Measurements from ENCODE around the gene COQ2. TPM values are rescaled to one million over a fixed set of nuclear protein-coding genes. Genes with fewer than 3 reads are reported as not detected.

The COQ2 gene
- total RNA-seq, 2 experiments from 2014 or later: 18.3 to 20.3 TPM

DNA sequence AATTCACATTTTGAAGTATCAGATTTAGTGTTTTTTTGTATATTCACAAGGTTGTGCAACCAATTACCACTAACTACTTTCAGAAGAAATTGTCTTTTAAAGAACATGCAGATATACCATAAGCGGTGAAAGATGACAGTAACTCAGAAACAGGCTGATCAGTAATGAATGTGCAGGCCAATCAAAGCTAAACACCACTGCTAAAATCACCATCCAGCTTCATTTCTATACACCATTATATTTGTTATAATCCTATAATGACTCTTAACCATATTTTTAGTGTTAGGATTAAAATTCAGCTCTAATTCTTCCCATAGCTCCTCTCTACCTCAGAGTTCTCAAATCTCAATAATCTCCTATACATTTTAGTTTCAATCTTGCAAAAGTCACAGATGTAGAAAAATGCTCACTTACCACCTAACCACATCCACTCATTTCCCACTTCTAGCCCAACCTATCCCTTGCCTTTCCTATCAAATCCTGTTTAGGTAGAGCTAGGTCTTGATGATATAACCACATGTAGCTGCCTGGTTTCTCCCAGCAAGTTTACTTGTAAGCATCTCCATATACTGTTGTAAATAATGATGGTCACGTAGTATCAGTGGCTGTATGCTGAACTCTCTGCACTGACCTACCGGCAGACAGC lies 16.6 kb downstream of the COQ2 start:
- ATAC-seq (no peak), DNase-seq (no peak)
- H3K27me3 Mint-ChIP-seq: no peaks in the 10 kb centered on the region
- no peak overlapping the region for H3K4me3 Mint-ChIP-seq
- H3K27ac Mint-ChIP-seq: no peak overlapping the region
- CTCF ChIA-PET: interaction anchor here (0.7 to 3.9 kb wide), 7 partner anchors 13 to 233 kb away, joined by 3 to 20 read pairs (median 9); partner anchors contain the start of genes COPS4 and COQ2
- H3K36me3 Mint-ChIP-seq (ENCODE audit: low read depth): peaks cover 30% of the 10 kb centered on the region
- peaks cover 11% of the 10 kb centered on the region for H3K4me1 Mint-ChIP-seq (ENCODE audit: low read depth)
- TF ChIP-seq, protein P1, sequence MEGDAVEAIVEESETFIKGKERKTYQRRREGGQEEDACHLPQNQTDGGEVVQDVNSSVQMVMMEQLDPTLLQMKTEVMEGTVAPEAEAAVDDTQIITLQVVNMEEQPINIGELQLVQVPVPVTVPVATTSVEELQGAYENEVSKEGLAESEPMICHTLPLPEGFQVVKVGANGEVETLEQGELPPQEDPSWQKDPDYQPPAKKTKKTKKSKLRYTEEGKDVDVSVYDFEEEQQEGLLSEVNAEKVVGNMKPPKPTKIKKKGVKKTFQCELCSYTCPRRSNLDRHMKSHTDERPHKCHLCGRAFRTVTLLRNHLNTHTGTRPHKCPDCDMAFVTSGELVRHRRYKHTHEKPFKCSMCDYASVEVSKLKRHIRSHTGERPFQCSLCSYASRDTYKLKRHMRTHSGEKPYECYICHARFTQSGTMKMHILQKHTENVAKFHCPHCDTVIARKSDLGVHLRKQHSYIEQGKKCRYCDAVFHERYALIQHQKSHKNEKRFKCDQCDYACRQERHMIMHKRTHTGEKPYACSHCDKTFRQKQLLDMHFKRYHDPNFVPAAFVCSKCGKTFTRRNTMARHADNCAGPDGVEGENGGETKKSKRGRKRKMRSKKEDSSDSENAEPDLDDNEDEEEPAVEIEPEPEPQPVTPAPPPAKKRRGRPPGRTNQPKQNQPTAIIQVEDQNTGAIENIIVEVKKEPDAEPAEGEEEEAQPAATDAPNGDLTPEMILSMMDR (IDR thresholded peaks at IDR 0.05): no peak
- intact Hi-C loops (cut with micrococcal nuclease): no loop called here
- POLR2A ChIA-PET: no interaction called here
- H3K9me3 Mint-ChIP-seq: no peaks in the 10 kb centered on the region

DNA sequence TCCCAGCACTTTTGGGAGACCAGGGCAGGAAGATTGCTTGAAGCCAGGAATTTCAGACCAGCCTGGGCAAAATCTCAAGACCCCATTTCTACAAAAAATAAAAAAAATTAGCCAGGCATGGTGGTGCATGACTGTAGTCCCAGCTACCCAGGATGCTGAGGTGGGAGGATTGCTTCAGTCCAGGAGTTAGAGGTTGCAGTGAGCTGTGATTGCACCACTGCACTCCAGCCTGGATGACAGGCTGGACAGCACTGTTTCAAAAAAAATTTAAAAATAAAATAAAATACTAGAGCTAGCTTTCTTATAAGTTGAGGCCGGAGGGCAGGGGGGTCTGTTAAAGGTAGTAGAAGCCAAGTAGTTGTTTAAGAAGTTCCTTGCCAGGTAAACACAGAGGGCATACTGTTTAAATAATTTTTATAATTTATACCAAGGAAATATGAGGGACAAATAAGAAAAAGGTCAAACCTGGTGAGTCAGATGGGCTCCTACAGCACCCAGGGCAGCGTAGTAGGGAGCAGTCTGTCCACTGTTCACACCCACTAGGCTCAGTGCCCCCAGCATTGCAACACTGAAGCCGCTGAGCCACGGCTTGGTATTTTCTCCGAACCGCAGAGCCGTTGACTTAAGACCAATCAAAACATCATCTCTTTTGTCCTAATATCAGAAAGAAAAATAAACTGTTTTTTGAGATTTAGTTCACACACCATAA lies 17.3 kb downstream of the COQ2 start:
- H3K36me3 Mint-ChIP-seq (ENCODE audit: low read depth): peaks cover 24% of the 10 kb centered on the region
- no peaks in the 10 kb centered on the region for H3K27me3 Mint-ChIP-seq
- peaks cover 11% of the 10 kb centered on the region for H3K4me1 Mint-ChIP-seq (ENCODE audit: low read depth)

DNA sequence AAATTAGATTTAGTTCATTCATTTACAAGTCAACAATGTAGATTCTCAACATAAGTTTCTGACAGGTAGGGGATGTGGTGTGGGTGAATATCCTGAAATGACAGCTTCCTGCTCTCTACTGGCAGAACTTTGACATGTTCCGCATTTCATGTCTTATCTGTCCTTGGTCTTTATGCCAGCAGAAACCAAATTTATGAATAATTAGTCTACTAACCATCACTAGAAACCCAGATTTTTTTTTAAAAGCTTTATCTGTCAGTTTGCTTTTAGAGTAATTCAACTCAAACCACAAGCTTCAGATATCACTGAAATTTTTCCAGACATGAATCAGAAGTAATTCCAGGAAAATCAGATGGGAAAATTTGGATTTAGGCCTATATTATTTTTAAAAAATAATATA lies 17.9 kb downstream of the COQ2 start:
- Mint-ChIP-seq H3K9me3 (no peaks in the 10 kb centered on the region), H3K4me3 (no peak overlapping the region), H3K4me1 (ENCODE audit: low read depth) (peaks cover 11% of the 10 kb centered on the region), H3K27me3 (no peaks in the 10 kb centered on the region), H3K27ac (peak overlapping the region; percentile 43), H3K36me3 (ENCODE audit: low read depth) (peaks cover 24% of the 10 kb centered on the region)
- DNase-seq (no peak), ATAC-seq (peak; percentile 61)
- ChIA-PET POLR2A (interaction anchor here (1.2 kb wide), 1 partner anchor 48 kb away, joined by 3 read pairs; no protein-coding TSS in a partner anchor), CTCF (interaction anchor here (0.8 to 3.9 kb wide), 16 partner anchors 12 to 362 kb away, joined by 3 to 20 read pairs (median 4); partner anchors contain the start of genes COPS4 and COQ2)
- intact Hi-C loops (cut with micrococcal nuclease): no loop called here
- TF ChIP-seq, protein P1 (IDR thresholded peaks at IDR 0.05): no peak

More for the DNA sequence above, 17.3 kb downstream of the COQ2 start:
- ChIA-PET POLR2A (interaction anchor here (1.2 kb wide), 1 partner anchor 49 kb away, joined by 3 read pairs; no protein-coding TSS in a partner anchor), CTCF (interaction anchor here (0.8 to 3.9 kb wide), 15 partner anchors 13 to 232 kb away, joined by 3 to 20 read pairs (median 3); partner anchors contain the start of genes COPS4 and COQ2)
- no peak overlapping the region for H3K4me3 Mint-ChIP-seq
- DNase-seq: no peak
- TF ChIP-seq, protein P1 (IDR thresholded peaks at IDR 0.05): no peak
- no peak overlapping the region for H3K27ac Mint-ChIP-seq
- intact Hi-C loops (cut with micrococcal nuclease): no loop called here
- no peak for ATAC-seq
- no peaks in the 10 kb centered on the region for H3K9me3 Mint-ChIP-seq

DNA sequence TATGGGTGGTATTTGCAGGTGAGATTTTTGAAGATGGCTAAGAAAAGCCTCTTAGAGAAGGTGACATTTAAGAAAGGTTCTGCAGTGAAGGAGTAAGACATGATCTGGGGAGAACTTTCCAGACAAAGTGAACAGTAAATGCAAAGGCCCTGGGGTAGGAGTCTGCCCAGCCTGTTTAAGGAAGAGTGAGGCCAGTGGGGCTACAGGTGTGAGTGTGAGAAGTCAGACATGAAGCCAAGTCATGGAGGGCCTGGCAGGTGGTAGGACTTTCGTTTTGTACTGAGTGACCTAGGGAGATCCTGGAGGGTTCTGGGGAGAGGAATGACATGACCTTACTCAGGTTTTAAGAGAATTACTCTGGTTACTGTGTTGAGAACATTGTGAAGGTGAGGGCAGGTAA lies 21.5 kb downstream of the COQ2 start:
- TF ChIP-seq, protein P1 (IDR thresholded peaks at IDR 0.05): no peak
- ChIA-PET CTCF (interaction anchor here (1.0 to 1.5 kb wide), 6 partner anchors 16 to 189 kb away, joined by 3 to 4 read pairs (median 3); no protein-coding TSS in a partner anchor), POLR2A (interaction anchor here (0.7 to 0.9 kb wide), 2 partner anchors 12 to 26 kb away, joined by 3 read pairs; no protein-coding TSS in a partner anchor)
- no peak overlapping the region for H3K4me3 Mint-ChIP-seq
- peaks cover 10% of the 10 kb centered on the region for H3K4me1 Mint-ChIP-seq (ENCODE audit: low read depth)
- H3K27ac Mint-ChIP-seq: no peak overlapping the region
- peaks cover 29% of the 10 kb centered on the region for H3K36me3 Mint-ChIP-seq (ENCODE audit: low read depth)
- ATAC-seq: no peak
- no peak for DNase-seq
- intact Hi-C loops (cut with micrococcal nuclease): no loop called here
- no peaks in the 10 kb centered on the region for H3K9me3 Mint-ChIP-seq
- no peaks in the 10 kb centered on the region for H3K27me3 Mint-ChIP-seq

Measured in activated CD8-positive, alpha-beta T cell treated with anti-CD3 and anti-CD28 coated beads for 36 hours (primary cell).